Measurements from ENCODE around the gene SYNE2. TPM values are rescaled to one million over a fixed set of nuclear protein-coding genes. Genes with fewer than 3 reads are reported as not detected.

The SYNE2 gene
- total RNA-seq, 1 experiment from 2014 or later: 37.5 TPM

DNA sequence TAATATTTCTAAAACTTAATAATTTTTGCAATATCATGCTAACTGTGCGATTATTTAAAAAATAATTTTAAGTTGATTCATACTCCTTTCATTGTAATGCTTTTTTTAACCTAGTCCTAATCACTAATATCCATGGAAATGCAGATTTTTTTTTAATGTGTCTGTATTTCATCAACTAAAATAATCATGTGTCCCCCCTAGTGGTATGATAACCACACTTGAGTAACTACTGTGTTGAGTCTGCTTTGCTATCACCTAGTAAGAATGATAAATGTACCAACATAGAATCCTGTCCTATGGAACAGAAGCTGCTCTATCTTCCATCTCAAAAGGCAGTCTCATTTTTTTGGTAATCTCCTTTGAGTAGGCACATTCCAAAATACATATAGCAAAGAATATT, 19.1 kb upstream of the SYNE2 start:
- BruUV-seq (replicated peaks): no TSS peak
- Histone ChIP-seq H3K27me3 (ENCODE audit: control insufficient read depth, insufficient read depth, low read length) (no peaks in the 10 kb centered on the region), H3K9me3 (ENCODE audit: control insufficient read depth, insufficient read depth, low read depth, low read length) (no peaks in the 10 kb centered on the region), H3K36me3 (ENCODE audit: control insufficient read depth, insufficient read depth, low read length) (no peaks in the 10 kb centered on the region), H3K4me1 (ENCODE audit: control insufficient read depth, insufficient read depth, low read length) (no peaks in the 10 kb centered on the region), H3K4me3 (ENCODE audit: low read depth in 2 of 2, low read length in 2 of 2) (no peak overlapping the region), H3K27ac (ENCODE audit: low read length) (no peak overlapping the region)
- DNase-seq (ENCODE audit: low read depth, low spot score) (no peak), ATAC-seq (no peak)
- intact Hi-C loops (cut with micrococcal nuclease; ENCODE audit: unreplicated experiment): no loop called here
- ChIA-PET CTCF (no interaction called here), POLR2A (no interaction called here)
- TF ChIP-seq CTCF (IDR thresholded peaks at IDR 0.05): no peak
- TF ChIP-seq POLR2AphosphoS5 (IDR thresholded peaks at IDR 0.05; ENCODE audit: low read depth, low read length): no peak
- TF ChIP-seq TCF7L2 (IDR thresholded peaks at IDR 0.05; ENCODE audit: low read depth, low read length): no peak
- TF ChIP-seq REST (IDR thresholded peaks at IDR 0.05; ENCODE audit: insufficient read depth in 1 of 2, low read depth in 2 of 2, low read length in 1 of 2): no peak
- TF ChIP-seq SIN3A (IDR thresholded peaks at IDR 0.05; ENCODE audit: borderline replicate concordance, insufficient read depth, low read depth, low read length): no peak
- in situ Hi-C loops (cut with HindIII; ENCODE audit: low pct_unique_long_range_greater_than_20kb, low sequenced_read_pairs): no loop called here

- intact Hi-C loops (cut with micrococcal nuclease; ENCODE audit: unreplicated experiment): no loop called here
- Histone ChIP-seq H3K27ac (ENCODE audit: low read length) (no peak overlapping the region), H3K9me3 (ENCODE audit: control insufficient read depth, insufficient read depth, low read depth, low read length) (no peaks in the 10 kb centered on the region), H3K4me1 (ENCODE audit: control insufficient read depth, insufficient read depth, low read length) (no peaks in the 10 kb centered on the region), H3K4me3 (ENCODE audit: low read depth in 2 of 2, low read length in 2 of 2) (no peak overlapping the region), H3K27me3 (ENCODE audit: control insufficient read depth, insufficient read depth, low read length) (no peaks in the 10 kb centered on the region), H3K36me3 (ENCODE audit: control insufficient read depth, insufficient read depth, low read length) (no peaks in the 10 kb centered on the region)
- DNase-seq (ENCODE audit: low read depth, low spot score): no peak
- in situ Hi-C loops (cut with HindIII; ENCODE audit: low pct_unique_long_range_greater_than_20kb, low sequenced_read_pairs): no loop called here
- BruUV-seq (replicated peaks): no TSS peak
- no peak for TF ChIP-seq TCF7L2 (IDR thresholded peaks at IDR 0.05; ENCODE audit: low read depth, low read length)
- no peak for TF ChIP-seq CTCF (IDR thresholded peaks at IDR 0.05)
- TF ChIP-seq POLR2AphosphoS5 (IDR thresholded peaks at IDR 0.05; ENCODE audit: low read depth, low read length): no peak
- TF ChIP-seq SIN3A (IDR thresholded peaks at IDR 0.05; ENCODE audit: borderline replicate concordance, insufficient read depth, low read depth, low read length): no peak
- TF ChIP-seq REST (IDR thresholded peaks at IDR 0.05; ENCODE audit: insufficient read depth in 1 of 2, low read depth in 2 of 2, low read length in 1 of 2): no peak
- no peak for ATAC-seq
- CTCF ChIA-PET: no interaction called here
- POLR2A ChIA-PET: no interaction called here
Measured at GRCh38 chr14:63840981-63841380, 11.8 kb upstream of the SYNE2 start.

Data from Panc1 (cell line).